ENCODE measurements around the gene DIS3L2.
"Not testable (repeated sequence)": the region's sequence is repeated elsewhere in the genome, so short reads cannot be mapped to it uniquely, and the experiment has no call there.

The DIS3L2 gene

GRCh38 chr2:232142502-232142901 lies 181.0 kb downstream of the DIS3L2 start:
- ChIA-PET CTCF (interaction anchor here (1.0 to 3.9 kb wide), 9 partner anchors 12 to 241 kb away, joined by 3 to 52 read pairs (median 11); no protein-coding TSS in a partner anchor), POLR2A (no interaction called here)
- no peak for TF ChIP-seq CTCF (IDR thresholded peaks at IDR 0.05; ENCODE audit: control extremely low read depth, extremely low read depth, low read depth, missing control alignments)
- no peak for DNase-seq (ENCODE audit: extremely low spot score)

GRCh38 chr2:232146294-232146693 lies 184.8 kb downstream of the DIS3L2 start:
- TF ChIP-seq CTCF (IDR thresholded peaks at IDR 0.05; ENCODE audit: control extremely low read depth, extremely low read depth, low read depth, missing control alignments) = no peak
- CTCF ChIA-PET = interaction anchor here (2.2 kb wide), 1 partner anchor 220 kb away, joined by 6 read pairs; the partner anchor contains the start of gene NPPC
- POLR2A ChIA-PET = no interaction called here
- no peak for DNase-seq (ENCODE audit: extremely low spot score)

GRCh38 chr2:232147440-232148077 lies 186.0 kb downstream of the DIS3L2 start:
- DNase-seq (ENCODE audit: extremely low spot score) = no peak
- ChIA-PET CTCF (interaction anchor here (1.1 to 1.3 kb wide), 2 partner anchors 10 to 21 kb away, joined by 3 read pairs; no protein-coding TSS in a partner anchor), POLR2A (no interaction called here)
- no peak for TF ChIP-seq CTCF (IDR thresholded peaks at IDR 0.05; ENCODE audit: control extremely low read depth, extremely low read depth, low read depth, missing control alignments)

GRCh38 chr2:232162187-232162586 lies 200.7 kb downstream of the DIS3L2 start:
- DNase-seq (ENCODE audit: extremely low spot score) = no peak
- CTCF ChIA-PET = no interaction called here
- POLR2A ChIA-PET = no interaction called here
- no peak for TF ChIP-seq CTCF (IDR thresholded peaks at IDR 0.05; ENCODE audit: control extremely low read depth, extremely low read depth, low read depth, missing control alignments)

GRCh38 chr2:232170396-232170795 lies 208.9 kb downstream of the DIS3L2 start:
- ChIA-PET POLR2A (no interaction called here), CTCF (interaction anchor here (0.8 to 1.7 kb wide), 6 partner anchors 12 to 270 kb away, joined by 3 read pairs; no protein-coding TSS in a partner anchor)
- TF ChIP-seq CTCF (IDR thresholded peaks at IDR 0.05; ENCODE audit: control extremely low read depth, extremely low read depth, low read depth, missing control alignments) = no peak
- no peak for DNase-seq (ENCODE audit: extremely low spot score)

- TF ChIP-seq CTCF (IDR thresholded peaks at IDR 0.05; ENCODE audit: control extremely low read depth, extremely low read depth, low read depth, missing control alignments) = no peak
- POLR2A ChIA-PET = no interaction called here
- CTCF ChIA-PET = no interaction called here
- no peak for DNase-seq (ENCODE audit: extremely low spot score)
These were observed 213.1 kb downstream of the DIS3L2 start for GRCh38 chr2:232174662-232175061.

- POLR2A ChIA-PET; DNase-seq (ENCODE audit: extremely low spot score); CTCF ChIA-PET: not testable (repeated sequence)
These were observed 215.1 kb downstream of the DIS3L2 start for GRCh38 chr2:232176587-232176986.
